ENCODE results near the gene IDH1.
A peak's percentile ranks its signal among the peaks of the same experiment; 100 is the strongest.
"Not testable (repeated sequence)": the region's sequence is repeated elsewhere in the genome, so short reads cannot be mapped to it uniquely, and the experiment has no call there.

IDH1 gene

GRCh38 chr2:208266553-208266893, 11.7 kb upstream of the IDH1 start:
- DNase-seq (ENCODE audit: low read depth, low spot score) = no peak
- Histone ChIP-seq H3K9ac (ENCODE audit: insufficient read length) (peak overlapping the region; percentile 81), H3K27ac (peak overlapping the region; percentile 60; the same call in 1 of the 2 replicates), H3K36me3 (ENCODE audit: insufficient read depth, low read length) (peaks cover 4% of the 10 kb centered on the region; the same call in 1 of the 2 replicates), H3K4me3 (peak overlapping the region; percentile 100), H3K9me3 (ENCODE audit: low read depth, low read length) (no peaks in the 10 kb centered on the region)
- TF ChIP-seq POLR2AphosphoS5 (IDR thresholded peaks at IDR 0.05; ENCODE audit: borderline replicate concordance, low read depth, low read length) (no peak), FOXP2 (optimal IDR thresholded peaks at IDR 0.05; ENCODE audit: control extremely low read depth, extremely low read length, insufficient read depth) (no peak), EZH2 (IDR thresholded peaks at IDR 0.05) (no peak)

DNA sequence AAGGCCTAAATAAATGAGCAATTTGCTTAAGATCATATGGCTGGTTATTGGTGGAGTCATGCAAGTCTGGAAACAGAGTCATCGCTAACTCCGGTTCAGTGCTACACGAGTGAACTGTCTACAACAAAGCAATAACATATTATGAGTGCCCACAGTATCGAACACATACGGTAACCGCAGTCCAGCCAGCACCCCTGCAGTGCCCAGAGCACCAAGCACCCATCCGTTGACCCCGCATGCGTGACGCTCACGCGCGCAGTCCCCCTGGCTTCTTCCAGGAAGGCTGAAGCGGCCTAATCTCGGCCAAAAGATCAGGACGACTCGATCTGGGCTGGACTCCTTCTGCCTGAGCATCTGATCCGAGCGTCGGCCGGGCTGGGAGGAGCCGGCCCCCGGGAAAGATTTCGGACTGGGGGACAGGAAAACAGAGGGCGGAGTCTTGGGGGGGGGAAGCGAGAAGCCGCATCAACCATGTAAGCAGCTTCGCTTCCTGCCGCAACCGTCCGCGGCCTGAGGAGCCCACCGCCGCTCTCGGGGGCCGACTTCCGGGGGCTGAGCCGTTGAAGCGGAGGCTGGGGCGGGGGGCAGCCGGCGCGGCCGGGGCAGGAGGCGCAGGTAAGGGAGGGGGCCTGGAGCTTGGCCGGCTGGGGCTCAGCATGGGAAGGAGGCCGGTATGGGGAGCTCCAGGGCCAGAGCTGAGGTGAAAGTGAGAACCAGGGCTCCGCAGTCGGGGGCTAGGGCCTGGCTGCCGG, 11.1 kb upstream of the IDH1 start, which contains the start of gene PIKFYVE:
TSS of gene PIKFYVE (plus strand) at position 455 of the 752 bp plus-strand sequence. CDS start 5,265 bp downstream, outside the sequence.
- Histone ChIP-seq H3K9me3 (ENCODE audit: low read depth, low read length) (no peaks in the 10 kb centered on the region), H3K9ac (ENCODE audit: insufficient read length) (peak within 1 kb of the TSS; percentile 81), H3K36me3 (ENCODE audit: insufficient read depth, low read length) (no peaks in the 10 kb centered on the region), H3K4me3 (peak within 1 kb of the TSS; percentile 100), H3K27ac (peak within 1 kb of the TSS; percentile 60)
- TF ChIP-seq POLR2AphosphoS5 (IDR thresholded peaks at IDR 0.05; ENCODE audit: borderline replicate concordance, low read depth, low read length) (peak; percentile 87), EZH2 (IDR thresholded peaks at IDR 0.05) (no peak), FOXP2 (optimal IDR thresholded peaks at IDR 0.05; ENCODE audit: control extremely low read depth, extremely low read length, insufficient read depth) (peak; percentile 29)
- peak; percentile 72 for DNase-seq (ENCODE audit: low read depth, low spot score)

GRCh38 chr2:208265371-208265800, 10.5 kb upstream of the IDH1 start:
- TF ChIP-seq FOXP2 (optimal IDR thresholded peaks at IDR 0.05; ENCODE audit: control extremely low read depth, extremely low read length, insufficient read depth) (no peak), POLR2AphosphoS5 (IDR thresholded peaks at IDR 0.05; ENCODE audit: borderline replicate concordance, low read depth, low read length) (no peak), EZH2 (IDR thresholded peaks at IDR 0.05) (no peak)
- H3K9ac ChIP-seq (ENCODE audit: insufficient read length) = peak overlapping the region; percentile 78
- DNase-seq (ENCODE audit: low read depth, low spot score) = no peak

GRCh38 chr2:208256849-208257813, 2.3 kb upstream of the IDH1 start:
- not testable (repeated sequence) for H3K4me3 ChIP-seq; DNase-seq (ENCODE audit: low read depth, low spot score); H3K27ac ChIP-seq; H3K9ac ChIP-seq (ENCODE audit: insufficient read length); H3K9me3 ChIP-seq (ENCODE audit: low read depth, low read length)
- H3K36me3 ChIP-seq (ENCODE audit: insufficient read depth, low read length) = peaks cover 16% of the 10 kb centered on the region

More at GRCh38 chr2:208265371-208265800, 10.5 kb upstream of the IDH1 start:
- H3K36me3 ChIP-seq (ENCODE audit: insufficient read depth, low read length) = no peaks in the 10 kb centered on the region
- H3K9me3 ChIP-seq (ENCODE audit: low read depth, low read length) = no peaks in the 10 kb centered on the region
- peak overlapping the region; percentile 100 for H3K4me3 ChIP-seq
- peak overlapping the region; percentile 58 for H3K27ac ChIP-seq

- Histone ChIP-seq H3K4me3 (no peak overlapping the region), H3K9me3 (ENCODE audit: low read depth, low read length) (no peaks in the 10 kb centered on the region), H3K9ac (ENCODE audit: insufficient read length) (no peak overlapping the region), H3K36me3 (ENCODE audit: insufficient read depth, low read length) (peaks cover 25% of the 10 kb centered on the region), H3K27ac (no peak overlapping the region)
- TF ChIP-seq FOXP2 (optimal IDR thresholded peaks at IDR 0.05; ENCODE audit: control extremely low read depth, extremely low read length, insufficient read depth) (no peak), POLR2AphosphoS5 (IDR thresholded peaks at IDR 0.05; ENCODE audit: borderline replicate concordance, low read depth, low read length) (no peak), EZH2 (IDR thresholded peaks at IDR 0.05) (no peak)
- DNase-seq (ENCODE audit: low read depth, low spot score) = no peak
Measured at GRCh38 chr2:208256192-208256782, 1.4 kb upstream of the IDH1 start.

GRCh38 chr2:208255557-208256106, 761 bp upstream of the IDH1 start:
- no peak for TF ChIP-seq EZH2 (IDR thresholded peaks at IDR 0.05)
- TF ChIP-seq POLR2AphosphoS5 (IDR thresholded peaks at IDR 0.05; ENCODE audit: borderline replicate concordance, low read depth, low read length) = no peak
- no peak for TF ChIP-seq FOXP2 (optimal IDR thresholded peaks at IDR 0.05; ENCODE audit: control extremely low read depth, extremely low read length, insufficient read depth)

DNA sequence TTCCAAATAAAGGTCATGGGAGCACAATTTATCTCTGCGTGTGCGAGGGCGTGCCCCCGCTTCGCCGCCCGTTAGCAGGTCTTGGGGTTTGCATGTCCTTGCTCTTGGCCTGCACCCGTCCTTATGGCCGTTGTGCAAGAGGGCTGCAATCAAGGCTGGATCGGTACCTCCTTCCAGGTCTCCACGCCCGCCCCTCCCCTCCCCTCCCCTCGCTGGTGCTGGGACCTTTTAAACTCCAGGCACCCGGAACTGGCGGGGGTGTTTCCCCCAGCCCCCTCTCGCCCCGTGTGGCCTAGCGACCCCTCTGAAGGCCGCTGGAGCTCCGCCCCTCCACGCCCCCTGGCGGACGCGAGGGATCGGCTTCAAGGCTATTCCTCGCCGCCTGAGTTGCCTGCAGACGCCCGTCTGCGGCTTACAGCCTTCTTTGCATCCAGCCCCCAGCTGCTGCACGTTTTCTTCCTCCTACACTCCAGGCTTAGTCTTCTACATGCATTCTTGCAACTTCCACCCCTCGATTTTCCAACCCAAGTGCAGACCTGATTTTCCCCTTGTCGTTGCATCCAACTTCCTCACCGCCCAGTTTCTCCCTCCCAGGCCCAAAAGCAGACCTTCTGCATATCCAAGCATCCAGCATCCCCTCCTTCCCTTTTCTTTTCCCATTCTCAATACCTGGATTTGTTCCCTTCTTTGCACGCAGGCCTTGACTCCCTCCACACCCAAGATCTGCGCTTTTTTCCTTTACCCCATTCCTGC, 577 bp downstream of the IDH1 start:
- Histone ChIP-seq H3K27ac (peak overlapping the region; percentile 59; the same call in 1 of the 2 replicates), H3K9me3 (ENCODE audit: low read depth, low read length) (no peaks in the 10 kb centered on the region), H3K36me3 (ENCODE audit: insufficient read depth, low read length) (peaks cover 45% of the 10 kb centered on the region), H3K4me3 (peak overlapping the region; percentile 99), H3K9ac (ENCODE audit: insufficient read length) (peak overlapping the region; percentile 79)
- no peak for DNase-seq (ENCODE audit: low read depth, low spot score)
- TF ChIP-seq POLR2AphosphoS5 (IDR thresholded peaks at IDR 0.05; ENCODE audit: borderline replicate concordance, low read depth, low read length) = no peak; the same call in 1 of the 2 replicates
- no peak for TF ChIP-seq EZH2 (IDR thresholded peaks at IDR 0.05)
- no peak for TF ChIP-seq FOXP2 (optimal IDR thresholded peaks at IDR 0.05; ENCODE audit: control extremely low read depth, extremely low read length, insufficient read depth)

More at GRCh38 chr2:208255557-208256106, 761 bp upstream of the IDH1 start:
- H3K9me3 ChIP-seq (ENCODE audit: low read depth, low read length) = no peaks in the 10 kb centered on the region
- peak overlapping the region; percentile 43; the same call in 1 of the 2 replicates for H3K27ac ChIP-seq
- H3K36me3 ChIP-seq (ENCODE audit: insufficient read depth, low read length) = peaks cover 31% of the 10 kb centered on the region
- peak overlapping the region; percentile 68 for H3K9ac ChIP-seq (ENCODE audit: insufficient read length)
- DNase-seq (ENCODE audit: low read depth, low spot score) = no peak
- peak overlapping the region; percentile 99 for H3K4me3 ChIP-seq
